HG02763 (cell line): ENCODE data around the gene FLT3.
"Not testable (repeated sequence)": the region's sequence is repeated elsewhere in the genome, so short reads cannot be mapped to it uniquely, and the experiment has no call there.

Experiments used
- ATAC-seq: cut with Tn5 transposase; IDR thresholded peaks from one replicate; pipeline ENCODE4 v1.9.1; 2021; ENCODE audit warnings: mild to moderate bottlenecking, moderate library complexity; ENCODE audit not compliant: unreplicated experiment

The FLT3 gene

DNA sequence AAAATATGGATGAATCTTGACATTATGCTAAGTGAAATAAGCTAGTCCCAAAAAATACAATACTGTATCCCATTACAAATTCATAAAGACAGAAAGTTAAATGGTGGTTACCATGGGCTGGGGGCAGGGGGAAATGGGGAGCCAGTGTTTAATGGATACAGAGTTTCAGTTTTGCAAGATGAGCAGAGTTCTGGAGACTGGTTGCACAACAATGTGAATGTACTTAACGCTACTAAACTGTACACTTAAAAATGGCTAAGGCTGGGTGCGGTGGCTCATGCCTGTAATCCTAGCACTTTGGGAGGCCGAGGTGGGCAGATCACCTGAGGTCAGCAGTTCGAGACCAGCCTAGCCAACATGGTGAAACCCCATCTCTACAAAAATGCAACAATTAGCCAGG lies 1.5 kb upstream of the FLT3 start:
- ATAC-seq: not testable (repeated sequence)

- ATAC-seq: no peak
These were observed 803 bp downstream of the FLT3 start for GRCh38 chr13:28099396-28100149.

DNA sequence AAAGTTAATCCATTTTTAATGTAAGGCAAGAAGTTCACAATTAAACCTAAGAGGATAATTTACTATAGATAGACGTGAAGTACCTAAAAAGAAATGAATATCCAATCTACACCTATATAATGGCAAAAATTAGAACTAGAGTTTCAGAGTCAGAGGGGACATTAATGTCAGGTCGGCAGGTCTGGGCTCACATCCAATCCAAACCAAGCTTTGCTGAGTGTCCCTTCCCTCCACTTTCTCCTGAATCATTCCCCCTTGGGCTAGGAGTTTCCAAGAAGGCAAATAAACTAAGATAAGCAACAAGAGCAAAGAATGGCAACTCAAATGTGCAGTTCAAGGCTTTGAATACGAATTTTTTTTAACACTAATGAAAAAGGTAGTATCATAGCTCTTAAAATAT lies 2.9 kb downstream of the FLT3 start:
- ATAC-seq: no peak

GRCh38 chr13:28094306-28094705 lies 6.1 kb downstream of the FLT3 start:
- ATAC-seq: no peak

- no peak for ATAC-seq
These were observed 6.5 kb downstream of the FLT3 start for GRCh38 chr13:28093881-28094280.

DNA sequence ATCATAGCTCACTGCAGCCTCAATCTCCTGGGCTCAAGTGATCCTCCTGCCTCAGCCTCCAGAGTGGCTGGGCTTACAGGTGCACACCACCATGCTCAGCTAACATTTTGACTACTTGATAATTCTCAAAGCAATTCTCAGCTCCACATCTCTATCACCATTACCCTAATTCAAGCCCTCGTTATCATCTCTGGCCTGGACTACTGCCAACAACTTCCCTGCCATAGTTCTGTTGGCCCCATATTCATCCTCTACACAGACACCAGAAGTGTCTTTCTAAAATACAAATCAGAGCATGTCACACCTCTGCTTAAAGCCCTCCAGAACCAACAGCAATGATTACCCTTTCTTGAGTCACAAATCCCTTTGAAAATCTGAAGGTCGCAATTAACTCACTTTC lies 7.9 kb downstream of the FLT3 start:
- ATAC-seq: no peak

DNA sequence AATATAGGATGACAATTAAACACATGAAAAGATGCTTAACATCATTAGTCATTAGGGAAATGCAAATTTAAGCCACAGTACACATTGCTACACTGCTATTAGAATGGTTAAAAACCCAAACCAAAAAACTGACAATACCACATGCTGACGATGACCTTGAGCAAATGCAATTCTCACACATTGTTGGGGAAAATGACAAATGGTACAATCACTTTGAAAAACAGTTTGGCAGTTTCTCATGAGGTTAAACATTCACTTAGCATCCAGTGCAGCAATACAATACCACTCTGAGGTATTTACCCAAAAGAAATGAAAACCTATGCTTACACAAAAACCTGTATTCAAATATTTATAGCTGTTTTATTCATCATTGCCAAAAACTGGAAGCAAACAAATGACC lies 11.3 kb downstream of the FLT3 start:
- ATAC-seq: no peak

- not testable (repeated sequence) for ATAC-seq
These were observed 22.6 kb downstream of the FLT3 start for GRCh38 chr13:28077820-28078219.

- no peak for ATAC-seq
These were observed 23.1 kb downstream of the FLT3 start for GRCh38 chr13:28077231-28077630.

- ATAC-seq: no peak
These were observed 29.0 kb downstream of the FLT3 start for GRCh38 chr13:28071424-28071823.

DNA sequence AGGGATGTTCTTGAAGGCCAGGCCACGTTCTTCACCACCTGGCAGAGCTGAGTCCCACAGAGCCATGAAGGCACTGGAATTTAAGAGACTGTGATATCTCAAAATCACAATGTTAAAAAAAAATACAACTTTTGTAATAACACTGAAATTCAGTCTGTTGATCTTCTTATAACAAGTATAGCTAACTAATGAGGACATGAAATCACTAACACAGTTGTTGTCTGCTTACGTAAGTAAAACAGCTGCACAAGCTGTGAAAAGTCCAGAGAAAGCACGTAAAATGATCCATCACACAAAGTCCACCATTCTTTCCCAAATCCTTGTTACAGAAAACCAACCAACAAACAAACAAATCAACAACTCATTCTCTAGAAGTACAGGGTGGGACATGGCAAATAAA lies 32.9 kb downstream of the FLT3 start:
- ATAC-seq: no peak

GRCh38 chr13:28058866-28059613 lies 41.3 kb downstream of the FLT3 start:
- ATAC-seq: no peak

- ATAC-seq: peak; percentile 55
These were observed 43.2 kb downstream of the FLT3 start for GRCh38 chr13:28056970-28057712.

DNA sequence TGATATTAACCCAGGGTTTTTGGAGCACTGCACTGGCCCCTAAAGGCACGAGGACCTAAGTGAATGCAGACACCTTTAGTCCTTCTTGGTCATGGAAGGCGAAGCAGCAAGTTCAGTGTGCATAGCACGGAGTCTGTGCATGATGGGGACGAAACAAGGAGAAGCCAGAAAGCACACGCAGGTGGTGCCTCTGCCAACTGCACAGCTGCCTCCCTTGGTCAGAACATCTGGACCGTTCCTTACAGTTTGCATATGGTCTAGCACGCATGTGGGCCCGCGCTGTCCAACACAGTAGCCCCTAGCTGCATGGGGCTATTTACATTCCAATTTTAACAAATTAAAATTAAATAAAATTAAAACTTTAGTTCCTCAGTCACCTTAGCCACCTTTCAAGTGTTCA lies 44.0 kb downstream of the FLT3 start:
- no peak for ATAC-seq

DNA sequence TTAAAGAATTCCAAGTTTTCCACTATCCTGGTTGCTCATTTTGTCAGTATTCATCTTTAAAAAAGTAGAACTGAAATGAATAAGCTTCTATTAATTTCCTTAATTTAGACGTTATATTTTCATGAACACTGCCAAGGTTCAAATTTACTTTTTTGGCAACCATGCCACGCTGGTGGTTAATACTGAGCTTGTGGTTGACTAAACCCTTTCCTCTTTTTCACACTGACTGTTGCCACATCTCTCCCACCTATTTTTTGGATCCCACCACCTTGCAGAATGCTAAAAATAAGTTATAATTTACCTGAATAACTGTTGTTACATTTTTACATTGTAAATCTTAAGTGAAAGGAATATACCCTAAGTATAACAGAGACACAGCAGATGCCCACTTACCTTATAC lies 45.0 kb downstream of the FLT3 start:
- ATAC-seq: no peak

DNA sequence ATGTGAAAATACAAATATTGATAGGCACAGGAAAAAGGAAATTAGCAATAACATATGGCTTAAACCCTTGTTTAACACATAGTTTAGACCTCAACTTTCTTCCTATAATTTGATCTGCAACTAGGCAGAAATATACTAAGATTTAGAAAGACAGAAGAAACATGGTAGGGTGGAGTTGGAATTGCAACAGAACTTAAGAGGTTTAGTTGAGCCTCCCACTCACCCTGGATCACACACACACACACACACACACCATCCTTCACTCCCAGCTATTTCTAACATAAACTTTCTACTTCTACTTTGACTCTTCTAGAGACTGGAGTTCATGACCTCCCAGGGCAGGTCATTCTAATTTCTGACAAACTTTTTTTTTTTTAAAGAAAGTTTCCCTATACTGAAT lies 47.4 kb downstream of the FLT3 start:
- no peak for ATAC-seq

DNA sequence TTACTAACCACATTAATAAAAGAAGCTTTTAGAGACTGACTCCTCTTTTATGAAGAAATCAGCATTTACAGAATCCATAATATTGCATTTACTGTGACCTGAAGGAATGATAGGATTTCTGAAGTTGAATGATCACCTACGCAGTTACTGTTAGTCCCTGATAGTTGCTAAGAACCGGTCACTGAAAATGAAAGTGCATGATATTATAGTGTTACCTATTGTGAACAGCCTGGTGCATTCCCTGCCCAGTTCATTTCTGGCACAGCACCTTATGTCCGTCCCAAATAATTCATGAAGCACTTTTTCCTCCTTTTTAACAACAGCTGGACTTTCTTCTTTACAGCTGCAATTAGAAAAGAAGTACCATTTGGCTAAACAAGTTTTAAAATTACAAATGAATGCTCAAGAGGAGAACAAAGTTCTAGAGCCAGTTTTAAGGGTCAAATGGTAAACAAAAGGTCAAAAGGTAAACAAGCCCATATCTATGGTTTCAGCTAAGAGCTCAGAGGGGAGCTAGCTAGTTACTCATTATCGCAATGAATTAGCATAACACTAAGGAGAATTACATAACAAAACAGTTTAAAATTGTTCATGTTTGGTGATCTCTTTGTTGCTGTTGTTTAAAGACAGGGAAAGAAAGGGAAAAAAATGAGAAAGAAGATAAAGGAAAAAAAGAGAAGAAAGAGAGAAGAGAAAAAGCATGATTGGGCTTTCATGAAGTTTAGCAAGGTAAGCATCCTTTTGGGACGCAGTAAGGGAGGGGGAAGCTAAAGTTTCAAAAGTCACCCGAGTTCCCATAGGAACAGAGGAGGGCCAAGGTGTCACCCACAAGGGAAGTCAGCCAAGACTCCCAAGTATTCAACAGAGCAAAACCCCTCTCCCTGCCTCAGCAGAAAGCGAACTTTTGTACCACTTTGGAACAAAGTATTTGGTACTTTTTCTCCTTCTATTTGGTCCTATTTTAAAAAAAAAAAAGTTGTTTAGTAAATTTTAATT lies 50.2 kb downstream of the FLT3 start:
- ATAC-seq: peak; percentile 53

DNA sequence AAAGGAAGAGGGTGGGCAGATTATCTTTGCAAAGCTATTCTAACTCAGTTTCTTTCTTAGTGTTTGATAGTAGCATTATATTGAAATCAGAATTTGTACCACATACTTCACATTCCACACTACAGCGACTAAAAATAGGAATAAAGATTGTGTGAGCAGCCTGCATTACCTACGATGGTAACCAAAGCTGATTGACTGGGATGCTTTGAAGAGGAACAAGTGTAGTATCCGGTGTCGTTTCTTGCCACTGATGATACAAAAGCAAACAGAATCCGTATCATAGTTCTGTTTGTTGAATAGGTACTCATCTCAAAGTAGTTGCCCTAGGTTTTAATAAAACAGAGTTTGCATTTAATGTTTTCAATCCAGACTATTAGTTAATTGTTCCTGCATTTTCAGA lies 51.2 kb downstream of the FLT3 start:
- no peak for ATAC-seq

DNA sequence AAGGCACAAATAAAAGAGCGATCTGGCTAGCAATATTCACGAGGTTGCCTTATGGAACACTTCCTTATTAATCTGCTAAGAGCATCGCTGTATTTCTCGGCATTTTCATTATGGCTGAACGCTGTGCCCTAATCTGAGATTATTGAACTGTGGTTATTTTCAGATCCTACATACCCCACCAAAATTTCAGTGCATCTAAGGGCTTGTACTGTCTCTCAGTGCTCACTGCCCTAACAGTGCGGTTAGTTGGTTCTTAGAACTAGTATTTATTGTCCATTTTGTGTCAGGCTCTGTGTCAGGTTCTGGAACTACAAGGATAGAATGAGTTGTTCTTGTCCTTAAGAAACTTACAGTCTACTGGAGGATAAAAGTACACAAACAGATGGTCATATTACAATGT lies 51.6 kb downstream of the FLT3 start:
- no peak for ATAC-seq

GRCh38 chr13:28047757-28048388 lies 52.5 kb downstream of the FLT3 start:
- ATAC-seq: peak; percentile 80
